GM18867 (cell line): ENCODE data around the gene FAM110C.
"Not testable (repeated sequence)": the region's sequence is repeated elsewhere in the genome, so short reads cannot be mapped to it uniquely, and the experiment has no call there.

ENCODE experiments used
- ATAC-seq: cut with Tn5 transposase; IDR thresholded peaks from one replicate; pipeline ENCODE4 v1.9.1; 2021; ENCODE audit warnings: mild to moderate bottlenecking, moderate library complexity; ENCODE audit not compliant: unreplicated experiment

FAM110C gene

GRCh38 chr2:44748-45341 is 1.5 kb downstream of the FAM110C start:
- no peak for ATAC-seq

DNA sequence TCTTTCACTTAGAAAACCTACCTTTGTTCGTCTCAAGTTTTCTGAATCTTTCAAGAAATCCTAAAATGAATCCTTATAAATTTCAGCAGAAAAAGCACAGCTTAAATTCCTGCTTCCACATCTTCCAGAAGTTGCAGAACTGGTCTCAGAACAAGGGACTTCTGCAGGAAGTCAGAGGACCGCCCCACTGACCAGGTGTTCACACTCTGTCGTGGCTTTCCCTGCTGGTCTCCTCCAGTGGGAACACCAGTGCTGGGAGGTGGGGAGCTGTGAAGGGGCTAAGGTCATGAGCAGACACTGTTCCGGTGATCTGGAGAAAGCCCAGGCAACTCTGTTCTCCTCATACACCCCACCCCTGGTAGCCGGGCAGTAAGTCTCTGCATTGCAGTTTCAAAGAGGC is 3.5 kb downstream of the FAM110C start:
- ATAC-seq: no peak

- ATAC-seq: no peak
Observed at GRCh38 chr2:40465-40864, 5.8 kb downstream of the FAM110C start.

- no peak for ATAC-seq
Observed at GRCh38 chr2:38155-38554, 8.2 kb downstream of the FAM110C start.

DNA sequence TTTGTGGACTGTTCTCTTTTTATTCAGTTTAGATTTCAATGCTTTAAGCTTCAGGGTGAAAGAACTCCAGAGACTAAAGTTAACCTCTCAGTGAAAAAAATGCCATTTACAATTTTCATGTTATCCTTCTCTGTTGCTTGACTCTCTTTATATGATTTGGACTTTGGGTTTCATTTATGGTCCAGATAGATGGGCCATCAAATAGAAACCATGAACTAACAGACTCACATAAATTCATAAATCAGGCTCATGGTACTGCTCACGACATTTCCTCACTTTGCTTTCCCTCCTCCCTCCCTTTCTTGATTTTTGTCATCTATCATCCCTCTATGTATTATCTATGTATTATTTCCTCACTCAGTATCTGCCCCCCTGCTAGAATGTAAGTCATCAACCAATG is 10.0 kb downstream of the FAM110C start:
- ATAC-seq: no peak

DNA sequence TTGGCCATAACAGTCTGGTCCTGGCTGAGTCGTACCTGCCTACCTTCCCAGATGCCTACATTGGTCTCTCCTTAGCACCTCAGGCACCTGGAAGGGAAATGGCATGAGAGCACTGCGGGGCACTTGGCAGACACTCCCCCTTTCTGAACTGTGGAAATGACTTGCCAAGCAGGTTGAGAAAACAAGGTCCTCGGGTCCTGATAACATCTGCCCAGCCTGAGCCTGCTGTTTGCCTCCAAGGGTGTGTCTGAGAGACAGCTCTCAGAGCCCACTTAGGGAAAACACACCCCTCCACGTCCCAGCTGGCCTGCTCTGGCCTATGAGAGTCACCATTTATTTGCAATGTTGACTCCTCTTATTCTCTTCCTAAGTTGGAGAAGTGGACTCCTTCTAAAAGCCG is 10.5 kb downstream of the FAM110C start:
- ATAC-seq: no peak

- peak; percentile 62 for ATAC-seq
Observed at GRCh38 chr2:33620-34019, 12.7 kb downstream of the FAM110C start.

DNA sequence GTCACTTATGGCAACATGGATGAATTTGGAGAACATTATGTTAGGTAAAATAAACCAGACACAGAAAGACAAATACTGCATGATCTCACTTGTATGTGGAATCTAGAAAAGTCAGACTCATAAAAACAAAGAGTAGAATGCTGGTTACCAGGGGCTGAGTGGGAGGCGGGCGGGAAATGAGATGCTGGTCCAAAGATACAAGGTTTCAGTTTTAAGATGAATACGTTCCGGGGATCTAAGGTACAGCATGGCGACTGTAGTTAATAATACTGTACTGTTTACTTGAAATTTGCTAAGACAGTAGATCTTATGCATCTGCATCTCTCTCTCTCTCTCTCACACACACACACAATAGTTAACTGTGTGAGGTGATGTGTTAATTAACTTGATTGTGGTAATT is 14.2 kb downstream of the FAM110C start:
- no peak for ATAC-seq

DNA sequence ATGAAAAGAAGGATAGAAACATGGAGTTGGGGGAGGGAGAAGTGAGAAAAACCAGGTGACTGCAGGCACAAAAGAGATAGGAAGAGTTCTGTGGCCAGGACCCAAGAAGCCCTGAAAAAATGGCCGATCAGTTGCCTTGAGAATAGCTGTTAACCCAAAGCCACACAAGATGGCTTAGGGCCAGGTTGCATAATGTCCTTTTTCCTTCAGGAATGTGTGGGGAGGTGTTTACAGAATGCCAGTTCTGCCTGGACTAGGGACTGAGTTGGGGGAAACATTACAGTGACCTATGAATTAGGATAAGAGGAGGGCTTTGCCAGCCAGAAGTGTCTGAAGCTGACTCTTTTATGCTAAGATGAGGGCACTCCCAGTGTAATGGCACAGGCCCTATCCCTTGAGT is 17.1 kb downstream of the FAM110C start:
- no peak for ATAC-seq

DNA sequence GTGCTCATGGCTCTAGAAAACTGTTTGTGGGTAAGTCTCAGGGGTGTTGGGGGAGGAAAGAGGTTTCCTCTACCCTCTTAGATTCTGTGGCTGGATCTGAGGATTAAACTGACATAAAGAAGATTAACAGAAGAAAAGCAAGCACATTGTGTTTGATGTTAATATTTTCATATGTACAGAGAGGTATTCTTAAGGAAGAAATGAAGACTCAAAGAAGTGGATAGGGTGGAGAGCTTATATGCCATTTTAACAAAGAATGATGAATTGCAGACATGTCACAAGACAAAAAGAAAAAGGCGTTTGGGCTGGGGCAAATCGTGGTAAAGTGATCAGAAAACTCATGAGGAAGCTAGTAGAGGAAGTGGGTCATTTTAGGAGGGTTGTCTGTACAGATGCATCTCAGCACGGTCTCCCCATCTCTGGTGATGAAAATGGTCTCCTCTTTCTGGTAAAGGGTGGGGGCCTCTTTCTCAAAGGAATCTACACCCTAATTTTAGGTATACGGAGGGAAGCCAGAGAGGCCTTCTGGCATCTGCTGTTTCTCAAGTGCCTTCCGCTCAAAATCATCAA is 17.8 kb downstream of the FAM110C start:
- no peak for ATAC-seq

- ATAC-seq: no peak
Observed at GRCh38 chr2:26891-27290, 19.4 kb downstream of the FAM110C start.

DNA sequence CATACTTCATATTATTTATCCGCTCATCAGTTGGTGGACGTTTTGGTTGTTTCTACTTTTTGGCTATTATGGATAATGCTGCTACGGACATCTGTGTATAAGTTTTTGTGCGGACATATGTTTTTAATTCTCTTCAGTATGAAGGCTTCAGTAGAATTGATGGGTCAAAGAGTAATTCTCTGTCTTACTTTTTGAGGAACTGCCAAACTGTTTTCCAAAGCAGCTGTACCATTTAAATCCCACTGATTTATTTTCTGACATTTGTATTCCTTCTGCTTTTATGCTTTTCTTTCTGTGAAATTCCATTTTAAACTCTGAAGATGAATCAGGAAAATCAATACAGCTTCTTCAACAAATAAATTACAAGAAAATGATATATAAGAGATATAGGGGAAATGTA is 20.8 kb downstream of the FAM110C start:
- no peak for ATAC-seq

GRCh38 chr2:24591-24990 is 21.7 kb downstream of the FAM110C start:
- ATAC-seq: not testable (repeated sequence)

DNA sequence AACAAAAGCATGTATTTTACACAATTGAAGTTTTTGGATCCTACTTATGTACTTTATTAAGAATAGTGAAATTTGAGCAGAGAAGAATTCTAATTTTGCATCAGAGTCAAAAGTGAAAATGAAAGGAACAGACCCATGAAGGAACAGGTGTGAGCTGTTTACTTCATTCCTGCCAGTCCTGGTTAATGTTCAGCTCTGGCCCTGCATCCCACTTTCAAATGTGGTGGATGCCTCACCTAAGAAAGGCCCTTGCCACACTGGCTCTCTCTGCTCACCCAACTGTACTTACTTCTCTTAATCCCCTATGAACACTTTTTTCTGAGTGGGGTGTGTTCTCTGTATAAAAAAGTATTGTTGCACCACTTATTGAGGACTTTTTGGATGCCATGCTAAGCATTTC is 22.2 kb downstream of the FAM110C start:
- ATAC-seq: peak; percentile 93

DNA sequence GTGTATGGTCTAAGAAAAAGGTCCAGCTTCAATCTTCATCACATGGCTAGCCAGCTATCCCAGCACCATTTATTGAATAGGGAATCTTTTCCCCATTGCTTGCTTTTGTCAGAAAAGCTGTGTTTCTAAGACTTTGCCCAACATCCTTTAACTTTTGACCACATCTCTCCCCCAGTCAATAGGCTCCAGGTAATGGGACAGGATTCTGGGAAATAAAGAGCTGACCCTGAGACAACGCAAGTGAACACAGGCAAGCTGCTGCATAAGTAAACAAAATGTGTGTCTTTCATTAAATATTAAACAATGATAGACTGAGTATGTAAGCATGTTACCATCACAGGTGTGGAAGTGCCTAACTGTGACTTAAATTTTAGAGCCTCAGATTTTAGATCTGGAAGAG is 23.0 kb downstream of the FAM110C start:
- no peak for ATAC-seq

DNA sequence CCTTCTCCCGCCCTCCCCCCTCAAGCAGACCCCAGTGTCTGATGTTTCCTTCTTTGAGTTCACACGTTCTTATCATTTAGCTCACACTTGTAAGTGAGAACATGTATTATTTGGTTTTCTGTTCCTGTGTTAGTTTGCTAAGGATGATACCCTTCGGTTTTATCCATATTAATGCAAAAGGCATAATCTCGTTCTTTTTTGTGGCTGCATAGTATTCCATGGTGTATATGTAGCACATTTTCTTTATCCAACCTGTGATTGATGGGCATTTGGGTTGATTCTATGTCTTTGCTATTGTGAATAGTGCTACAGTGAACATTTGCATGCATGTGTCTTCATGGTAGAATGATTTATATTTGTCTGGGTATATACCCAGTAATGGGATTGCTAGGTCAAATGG is 24.1 kb downstream of the FAM110C start:
- ATAC-seq: not testable (repeated sequence)

GRCh38 chr2:20259-20658 is 26.0 kb downstream of the FAM110C start:
- not testable (repeated sequence) for ATAC-seq

DNA sequence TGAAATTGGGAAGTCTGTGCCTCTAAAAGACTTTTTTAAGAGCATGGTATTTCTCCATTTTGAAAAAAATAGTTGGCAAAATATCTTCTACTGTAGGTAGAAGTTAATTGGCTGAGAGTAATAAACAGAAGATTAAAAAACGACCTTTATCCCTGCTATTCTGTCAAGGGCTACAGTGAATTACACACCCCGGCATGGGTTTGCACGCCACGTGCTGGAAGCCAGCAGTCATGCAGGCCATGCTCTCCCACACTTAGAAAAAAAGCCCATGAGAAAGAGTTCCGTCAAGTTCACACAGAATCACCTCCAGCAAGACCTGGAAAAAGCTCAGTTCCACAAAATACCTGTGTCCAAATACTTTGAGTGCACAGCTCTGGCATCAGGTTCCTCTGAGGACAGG is 26.8 kb downstream of the FAM110C start:
- no peak for ATAC-seq

DNA sequence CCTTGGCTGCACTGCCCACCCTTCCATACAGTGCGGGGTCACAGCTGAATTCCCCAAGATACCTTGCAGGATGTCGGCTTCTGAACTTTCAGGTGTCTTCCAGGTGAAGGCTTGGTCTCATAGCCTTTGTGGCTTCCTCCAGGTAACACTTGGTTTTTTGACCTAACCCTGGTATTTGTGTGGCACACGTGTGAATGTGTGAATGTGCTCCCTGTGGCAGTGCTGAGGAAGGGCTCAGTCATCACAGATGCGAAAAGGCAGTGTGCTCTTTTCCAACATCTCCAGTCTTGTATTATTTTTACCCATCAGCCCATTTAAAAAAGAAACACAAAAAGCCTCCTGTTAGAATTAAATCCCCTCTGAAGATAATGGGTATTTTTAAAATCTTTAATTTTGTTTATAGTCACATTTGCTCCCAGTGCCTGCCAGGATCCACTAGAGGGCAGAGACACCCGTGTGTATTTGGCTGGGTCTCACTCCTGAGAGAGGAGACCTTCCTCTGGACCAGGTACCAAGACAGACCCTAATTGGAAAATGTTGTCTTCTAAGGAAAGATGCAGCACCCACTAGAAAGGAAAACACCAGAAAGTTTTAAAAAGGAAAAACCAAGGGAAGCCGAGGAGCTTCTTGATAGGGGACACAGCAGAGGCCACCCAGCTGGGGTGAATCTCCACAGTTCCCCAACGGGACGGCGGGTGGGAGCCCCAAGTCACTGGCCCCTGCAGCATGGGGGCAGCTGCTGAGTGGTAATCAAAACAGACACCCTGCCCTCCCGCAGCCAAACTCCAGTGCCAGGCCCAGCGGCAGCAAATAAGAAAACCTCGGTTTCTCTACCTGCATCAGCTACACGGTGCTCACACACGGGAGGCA is 27.7 kb downstream of the FAM110C start:
- ATAC-seq: no peak

GRCh38 chr2:15916-16315 is 30.4 kb downstream of the FAM110C start:
- not testable (repeated sequence) for ATAC-seq

DNA sequence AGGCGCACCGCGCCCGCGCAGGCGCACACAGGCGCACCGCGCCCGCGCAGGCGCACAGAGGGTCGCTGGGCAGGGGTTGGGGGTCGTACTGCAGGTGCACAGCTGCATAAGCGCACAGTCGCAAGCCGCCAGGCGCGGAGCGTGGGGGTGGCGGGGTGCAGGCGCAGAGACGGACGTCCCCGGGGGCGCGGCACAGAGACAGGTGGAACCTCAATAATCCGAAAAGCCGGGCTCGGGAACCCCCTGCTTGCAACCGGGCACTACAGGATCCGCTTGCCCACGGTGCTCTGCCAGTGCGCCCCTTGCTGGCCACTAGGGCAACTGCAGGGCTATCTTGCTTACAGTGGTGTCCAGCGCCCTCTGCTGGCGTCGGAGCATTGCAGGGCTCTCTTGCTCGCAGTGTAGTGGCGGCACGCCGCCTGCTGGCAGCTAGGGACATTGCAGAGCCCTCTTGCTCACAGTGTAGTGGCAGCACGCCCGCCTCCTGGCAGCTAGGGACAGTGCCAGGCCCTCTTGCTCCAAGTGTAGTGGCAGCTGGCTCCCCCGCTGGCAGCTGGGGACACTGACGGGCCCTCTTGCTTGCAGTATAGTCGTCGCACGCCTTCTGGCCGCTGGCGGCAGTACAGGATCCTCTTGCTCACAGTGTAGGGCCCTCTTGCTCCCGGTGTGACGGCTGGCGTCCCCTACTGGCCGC is 34.9 kb downstream of the FAM110C start:
- no peak for ATAC-seq
